HG03175 (cell line): ENCODE measurements around the gene DISP2.

Experiments
- ATAC-seq: cut with Tn5 transposase; IDR thresholded peaks from one replicate; pipeline ENCODE4 v1.9.1; 2021; ENCODE audit warnings: mild to moderate bottlenecking, moderate library complexity; ENCODE audit not compliant: unreplicated experiment

The DISP2 gene

GRCh38 chr15:40361640-40362039 is 3.6 kb downstream of the DISP2 start:
- ATAC-seq, result no peak

GRCh38 chr15:40363611-40364010 is 5.6 kb downstream of the DISP2 start:
- ATAC-seq, result no peak

- ATAC-seq, result no peak
Measured at GRCh38 chr15:40364251-40364650, 6.2 kb downstream of the DISP2 start.

- no peak for ATAC-seq
Measured at GRCh38 chr15:40365016-40365415, 7.0 kb downstream of the DISP2 start.

- no peak for ATAC-seq
Measured at GRCh38 chr15:40365624-40366456, 7.8 kb downstream of the DISP2 start.

- ATAC-seq, result no peak
Measured at GRCh38 chr15:40366457-40367370, 8.7 kb downstream of the DISP2 start.

GRCh38 chr15:40367371-40367685 is 9.3 kb downstream of the DISP2 start:
- no peak for ATAC-seq

GRCh38 chr15:40367686-40368611 is 9.9 kb downstream of the DISP2 start:
- ATAC-seq, result peak; percentile 87

- ATAC-seq, result no peak
Measured at GRCh38 chr15:40368719-40369473, 10.9 kb downstream of the DISP2 start.

- no peak for ATAC-seq
Measured at GRCh38 chr15:40369474-40369869, 11.5 kb downstream of the DISP2 start.

- ATAC-seq, result no peak
Measured at GRCh38 chr15:40369971-40370370, 12.0 kb downstream of the DISP2 start.

GRCh38 chr15:40372981-40373380 is 15.0 kb downstream of the DISP2 start:
- ATAC-seq, result no peak

GRCh38 chr15:40377606-40378005 is 19.6 kb downstream of the DISP2 start:
- no peak for ATAC-seq

- no peak for ATAC-seq
Measured at GRCh38 chr15:40379374-40379773, 21.4 kb downstream of the DISP2 start.

GRCh38 chr15:40379853-40380252 is 21.8 kb downstream of the DISP2 start:
- ATAC-seq, result no peak

GRCh38 chr15:40380636-40381035 is 22.6 kb downstream of the DISP2 start:
- no peak for ATAC-seq

- ATAC-seq, result no peak
Measured at GRCh38 chr15:40381818-40382529, 24.0 kb downstream of the DISP2 start.

- peak; percentile 98 for ATAC-seq
Measured at GRCh38 chr15:40382580-40383456, 24.8 kb downstream of the DISP2 start, which contains the start of gene KNSTRN. Gene KNSTRN (plus strand): TSS chr15:40382721. CDS start chr15:40382836, 115 bp downstream.
